Measurements from ENCODE around the gene HFE. TPM values are rescaled to one million over a fixed set of nuclear protein-coding genes. Genes with fewer than 3 reads are reported as not detected.

HFE gene
- total RNA-seq, 1 experiment from 2014 or later = 2.8 TPM

GRCh38 chr6:26124781-26125685, 37.8 kb downstream of the HFE start:
- no peaks in the 10 kb centered on the region for H3K27me3 Mint-ChIP-seq (ENCODE audit: insufficient read depth, unreplicated experiment)
- CTCF ChIA-PET = interaction anchor here (0.6 to 1.4 kb wide), 8 partner anchors 25 to 94 kb away, joined by 3 to 6 read pairs (median 4); a partner anchor contains a TSS
- H3K9me3 Mint-ChIP-seq (ENCODE audit: unreplicated experiment) = no peaks in the 10 kb centered on the region
- H3K27ac Mint-ChIP-seq (ENCODE audit: low read depth, unreplicated experiment) = peak overlapping the region; percentile 99
- intact Hi-C loops (cut with micrococcal nuclease) = loop anchor here (1.0 kb wide), 1 partner anchor 32 kb away; no protein-coding TSS in a partner anchor
- peaks cover 73% of the 10 kb centered on the region for H3K36me3 Mint-ChIP-seq (ENCODE audit: insufficient read depth, unreplicated experiment)
- peak overlapping the region; percentile 98 for H3K4me3 Mint-ChIP-seq (ENCODE audit: unreplicated experiment)
- POLR2A ChIA-PET = interaction anchor here (0.6 to 12.5 kb wide), 53 partner anchors 8 to 1769 kb away, joined by 3 to 1660 read pairs (median 23); partner anchors contain the start of gene HFE
- H3K4me1 Mint-ChIP-seq (ENCODE audit: insufficient read depth, unreplicated experiment) = peaks cover 19% of the 10 kb centered on the region
- no peak for TF ChIP-seq CTCF (IDR thresholded peaks at IDR 0.05; ENCODE audit: unreplicated experiment)
- DNase-seq (ENCODE audit: unreplicated experiment) = peak; percentile 35
- no TSS peak for BruUV-seq (replicated peaks)

- Mint-ChIP-seq H3K4me3 (ENCODE audit: unreplicated experiment) (peak overlapping the region; percentile 98), H3K27ac (ENCODE audit: low read depth, unreplicated experiment) (peak overlapping the region; percentile 99), H3K9me3 (ENCODE audit: unreplicated experiment) (no peaks in the 10 kb centered on the region), H3K27me3 (ENCODE audit: insufficient read depth, unreplicated experiment) (no peaks in the 10 kb centered on the region), H3K4me1 (ENCODE audit: insufficient read depth, unreplicated experiment) (peaks cover 20% of the 10 kb centered on the region), H3K36me3 (ENCODE audit: insufficient read depth, unreplicated experiment) (peaks cover 87% of the 10 kb centered on the region)
- no peak for DNase-seq (ENCODE audit: unreplicated experiment)
- CTCF ChIA-PET = interaction anchor here (0.5 to 1.4 kb wide), 6 partner anchors 32 to 1832 kb away, joined by 3 to 4 read pairs (median 3); no protein-coding TSS in a partner anchor
- TF ChIP-seq CTCF (IDR thresholded peaks at IDR 0.05; ENCODE audit: unreplicated experiment) = no peak
- POLR2A ChIA-PET = interaction anchor here (0.7 to 12.5 kb wide), 41 partner anchors 9 to 1767 kb away, joined by 3 to 1660 read pairs (median 43); a partner anchor contains a TSS
- intact Hi-C loops (cut with micrococcal nuclease) = no loop called here
- no TSS peak for BruUV-seq (replicated peaks)
Observed at GRCh38 chr6:26126394-26127235, 39.4 kb downstream of the HFE start.

- no peak for TF ChIP-seq CTCF (IDR thresholded peaks at IDR 0.05; ENCODE audit: unreplicated experiment)
- Mint-ChIP-seq H3K4me1 (ENCODE audit: insufficient read depth, unreplicated experiment) (peaks cover 16% of the 10 kb centered on the region), H3K36me3 (ENCODE audit: insufficient read depth, unreplicated experiment) (peaks cover 93% of the 10 kb centered on the region), H3K9me3 (ENCODE audit: unreplicated experiment) (no peaks in the 10 kb centered on the region), H3K4me3 (ENCODE audit: unreplicated experiment) (peak overlapping the region; percentile 98), H3K27me3 (ENCODE audit: insufficient read depth, unreplicated experiment) (no peaks in the 10 kb centered on the region), H3K27ac (ENCODE audit: low read depth, unreplicated experiment) (no peak overlapping the region)
- ChIA-PET POLR2A (interaction anchor here (0.6 to 12.5 kb wide), 30 partner anchors 8 to 1766 kb away, joined by 3 to 1660 read pairs (median 14); a partner anchor contains a TSS), CTCF (no interaction called here)
- no TSS peak for BruUV-seq (replicated peaks)
- no peak for DNase-seq (ENCODE audit: unreplicated experiment)
- intact Hi-C loops (cut with micrococcal nuclease) = no loop called here
Observed at GRCh38 chr6:26128013-26128771, 41.0 kb downstream of the HFE start.

Data from MCF 10A (cell line).